Prostate gland (tissue), 2 donors: ENCODE measurements around the gene SPATA20. TPM values are rescaled to one million over a fixed set of nuclear protein-coding genes. Genes with fewer than 3 reads are reported as not detected.

Experiments
- DNase-seq: peaks from one replicate; pipeline ENCODE4 v3.0.0-alpha.2; 2019; ENCODE audit warnings: low spot score
- H3K27ac ChIP-seq, 2 donors: fragments of 200-600 bp; sonication (generic); 2 replicates each; pipeline ENCODE4 v1.5.1; 2017 to 2019
- H3K27me3 ChIP-seq: fragments of 200-600 bp; sonication (generic); replicated peaks from 2 replicates; pipeline ENCODE4 v1.5.1; 2019; ENCODE audit not compliant: insufficient read depth
- H3K36me3 ChIP-seq, 2 donors: fragments of 200-600 bp; sonication (generic); 1 replicate in 1 of 2; 2 replicates in 1 of 2; pipeline versions ENCODE4 v1.5.1 to v1.8.1; 2017 to 2019
- H3K4me1 ChIP-seq: fragments of 200-600 bp; sonication (generic); replicated peaks from 2 replicates; pipeline ENCODE4 v1.5.1; 2019
- H3K4me3 ChIP-seq, 2 donors: fragments of 200-600 bp; sonication (generic); 2 replicates each; pipeline ENCODE4 v1.5.1; 2017 to 2019
- H3K9me3 ChIP-seq: fragments of 200-600 bp; sonication (generic); 2 replicates; pipeline ENCODE4 v1.5.1; 2017
- CTCF ChIP-seq, 4 experiments: fragments of 200-600 bp in 2 of 4; fragments of 450-650 bp in 2 of 4; sonication (generic) in 2 of 4; IDR thresholded peaks; 1 replicate in 3 of 4; 2 replicates in 1 of 4; pipeline ENCODE4 v1.5.1; 2016 to 2019; ENCODE audit warnings: antibody characterized with exemption in 4 of 4, mild to moderate bottlenecking in 2 of 4, moderate library complexity in 2 of 4
- POLR2A ChIP-seq: fragments of 450-650 bp; IDR thresholded peaks from one replicate; pipeline ENCODE4 v1.6.1; 2016; ENCODE audit warnings: antibody characterized with exemption, mild to moderate bottlenecking
- POLR2AphosphoS5 ChIP-seq: sonication (generic); formaldehyde crosslinking; IDR thresholded peaks from one replicate; pipeline ENCODE4 v1.6.1; 2017; ENCODE audit warnings: antibody characterized with exemption
- WGBS: methylation state at CpG from one replicate; pipeline ENCODE4 v1.1.5; 2018; 5-methylcytosine and 5-hydroxymethylcytosine counted together
- intact Hi-C: fragments of 100-400 bp; cut with DNase I; formaldehyde crosslinking; loops from one replicate; pipeline ENCODE4 v1.14.2; 2022
- total RNA-seq, 2 donors: library from RNA; depleted of rRNA; stranded (reverse); fragments of >200 nt; gene quantifications; one replicate each; pipeline ENCODE4 v1.1.0, GENCODE V29; 2016

SPATA20 gene
- total RNA-seq, 2 donors from 2014 or later, result 188 to 208 TPM

- Histone ChIP-seq H3K9me3 (no peaks in the 10 kb centered on the region), H3K27ac (peak overlapping the region; percentile 20), H3K4me3 (no peak overlapping the region), H3K4me1 (peaks cover 4% of the 10 kb centered on the region), H3K27me3 (no peaks in the 10 kb centered on the region), H3K36me3 (no peaks in the 10 kb centered on the region)
- no peak for DNase-seq
- intact Hi-C loops, result no loop called here
- TF ChIP-seq POLR2A, result no peak
- no peak for TF ChIP-seq CTCF (IDR thresholded peaks at IDR 0.05)
- TF ChIP-seq POLR2AphosphoS5, result no peak
- WGBS, result 60% methylated on average over 13 of the region's 13 CpGs
These were observed 28.5 kb upstream of the SPATA20 start for GRCh38 chr17:50518384-50519023.

GRCh38 chr17:50519141-50519834 is 27.7 kb upstream of the SPATA20 start:
- Histone ChIP-seq H3K9me3 (no peaks in the 10 kb centered on the region), H3K36me3 (no peaks in the 10 kb centered on the region), H3K27ac (peak overlapping the region in 1 of 2 donors; percentile 20), H3K4me3 (no peak overlapping the region), H3K27me3 (no peaks in the 10 kb centered on the region), H3K4me1 (peaks cover 4% of the 10 kb centered on the region)
- TF ChIP-seq POLR2AphosphoS5 (no peak), CTCF (IDR thresholded peaks at IDR 0.05) (no peak), POLR2A (no peak)
- DNase-seq, result no peak
- 80% methylated on average over 8 of the region's 8 CpGs for WGBS
- intact Hi-C loops, result no loop called here

- intact Hi-C loops, result no loop called here
- 86% methylated on average over 2 of the region's 2 CpGs for WGBS
- Histone ChIP-seq H3K27me3 (no peaks in the 10 kb centered on the region), H3K36me3 (no peaks in the 10 kb centered on the region), H3K4me3 (no peak overlapping the region), H3K9me3 (no peaks in the 10 kb centered on the region), H3K4me1 (peaks cover 4% of the 10 kb centered on the region), H3K27ac (no peak overlapping the region)
- TF ChIP-seq POLR2A (no peak), CTCF (IDR thresholded peaks at IDR 0.05) (no peak), POLR2AphosphoS5 (no peak)
- DNase-seq, result no peak
These were observed 26.5 kb upstream of the SPATA20 start for GRCh38 chr17:50520483-50520882.

GRCh38 chr17:50521514-50521913 is 25.5 kb upstream of the SPATA20 start:
- TF ChIP-seq POLR2A (no peak), POLR2AphosphoS5 (no peak), CTCF (IDR thresholded peaks at IDR 0.05) (no peak)
- Histone ChIP-seq H3K36me3 (no peaks in the 10 kb centered on the region), H3K4me3 (no peak overlapping the region), H3K27ac (no peak overlapping the region), H3K27me3 (no peaks in the 10 kb centered on the region), H3K4me1 (peaks cover 4% of the 10 kb centered on the region), H3K9me3 (no peaks in the 10 kb centered on the region)
- intact Hi-C loops, result no loop called here
- WGBS, result 88% methylated on average over 2 of the region's 2 CpGs
- no peak for DNase-seq

GRCh38 chr17:50522766-50523165 is 24.2 kb upstream of the SPATA20 start:
- no peaks in the 10 kb centered on the region for H3K9me3 ChIP-seq
- H3K4me1 ChIP-seq, result peaks cover 4% of the 10 kb centered on the region
- no peak for DNase-seq
- no peak overlapping the region for H3K4me3 ChIP-seq
- H3K36me3 ChIP-seq, result no peaks in the 10 kb centered on the region
- 84% methylated on average over 10 of the region's 10 CpGs for WGBS
- H3K27ac ChIP-seq, result no peak overlapping the region
- no peak for TF ChIP-seq POLR2AphosphoS5
- TF ChIP-seq CTCF (IDR thresholded peaks at IDR 0.05), result no peak
- no peak for TF ChIP-seq POLR2A
- H3K27me3 ChIP-seq, result no peaks in the 10 kb centered on the region
- intact Hi-C loops, result no loop called here
